H1 (cell line): ENCODE results near the gene GMEB1. TPM values are rescaled to one million over a fixed set of nuclear protein-coding genes. Genes with fewer than 3 reads are reported as not detected.

Experiments used
- CTCF ChIA-PET: fragments of 300-600 bp; sonication (Branson Sonifier 250); formaldehyde crosslinking; loops from one replicate; lab custom pipeline; 2021; ENCODE audit not compliant: partially characterized antibody; lab: Charles Lee
- POLR2A ChIA-PET: fragments of 300-600 bp; sonication (Branson Sonifier 250); formaldehyde crosslinking; loops from one replicate; lab custom pipeline; 2021; ENCODE audit warnings: inconsistent platforms; ENCODE audit not compliant: partially characterized antibody; lab: Charles Lee
- DNase-seq, 2 experiments: peaks; one replicate each; pipeline versions ENCODE4 v3.0.0 to v3.0.0-alpha.2; 2010 to 2022; ENCODE audit warnings: low spot score in 2 of 2, low read depth in 1 of 2, mixed read lengths in 1 of 2
- FAIRE-seq: peaks from 2 replicates; lab custom pipeline; 2011; peaks lifted over from hg19 to GRCh38; lab: Jason Lieb, UNC
- H2AFZ ChIP-seq: 2 replicates; pipeline ENCODE4 v1.8.1; 2012; ENCODE audit warnings: low read length, inconsistent platforms
- H2AK5ac ChIP-seq: 2 replicates; pipeline ENCODE4 v1.6.1; 2013; ENCODE audit warnings: low read depth, low read length
- H2BK120ac ChIP-seq: replicated peaks from 2 replicates; pipeline ENCODE3; 2013; ENCODE audit warnings: low read depth, low read length, inconsistent platforms
- H2BK12ac ChIP-seq: 2 replicates; pipeline ENCODE4 v1.6.1; 2013; ENCODE audit warnings: low read depth, low read length
- H2BK15ac ChIP-seq: 2 replicates; pipeline ENCODE4 v1.6.1; 2013; ENCODE audit warnings: low read length
- H2BK20ac ChIP-seq: 2 replicates; pipeline ENCODE4 v1.6.1; 2013; ENCODE audit warnings: low read length
- H2BK5ac ChIP-seq: 2 replicates; pipeline ENCODE4 v1.6.1; 2013; ENCODE audit warnings: low read depth, low read length
- H3K14ac ChIP-seq: 2 replicates; pipeline ENCODE4 v1.6.1; 2013; ENCODE audit warnings: inconsistent platforms; ENCODE audit not compliant: insufficient read length
- H3K18ac ChIP-seq: 2 replicates; pipeline ENCODE4 v1.6.1; 2013; ENCODE audit warnings: low read length; ENCODE audit errors: extremely low read depth
- H3K23ac ChIP-seq: 2 replicates; pipeline ENCODE4 v1.6.1; 2013; ENCODE audit warnings: inconsistent platforms; ENCODE audit not compliant: insufficient read length
- H3K23me2 ChIP-seq: 2 replicates; pipeline ENCODE4 v1.6.1; 2013; ENCODE audit warnings: low read depth, low read length
- H3K27ac ChIP-seq: 2 replicates; pipeline ENCODE4 v1.6.1; 2011; ENCODE audit warnings: low read depth, low read length, inconsistent platforms
- H3K27me3 ChIP-seq, 4 experiments: replicated peaks in 1 of 4; 1 replicate in 1 of 4; 2 replicates in 3 of 4; pipeline versions ENCODE4 v1.6.1 to v1.8.1; 2011 to 2013; ENCODE audit warnings: low read length in 3 of 4, mild to moderate bottlenecking in 3 of 4, inconsistent platforms in 2 of 4, mixed read lengths in 2 of 4, moderate library complexity in 1 of 4; ENCODE audit not compliant: control insufficient read depth in 3 of 4, insufficient read depth in 3 of 4; ENCODE audit errors: extremely low read depth in 1 of 4
- H3K36me3 ChIP-seq, 4 experiments: 2 replicates each; pipeline versions ENCODE4 v1.6.1 to v1.8.1; 2011 to 2013; ENCODE audit warnings: mild to moderate bottlenecking in 4 of 4, low read length in 3 of 4, moderate library complexity in 2 of 4, control low read depth in 1 of 4, inconsistent platforms in 1 of 4; ENCODE audit not compliant: insufficient read depth in 4 of 4, control insufficient read depth in 2 of 4
- H3K4ac ChIP-seq: replicated peaks from 2 replicates; pipeline ENCODE3; 2013; ENCODE audit warnings: low read length, low read depth, mixed read lengths, inconsistent platforms; ENCODE audit not compliant: insufficient read length
- H3K4me1 ChIP-seq, 4 experiments: replicated peaks in 1 of 4; 1 replicate in 1 of 4; 2 replicates in 3 of 4; pipeline versions ENCODE4 v1.6.1 to v1.8.1; 2011 to 2013; ENCODE audit warnings: low read length in 3 of 4, inconsistent platforms in 2 of 4, mixed read lengths in 1 of 4; ENCODE audit not compliant: insufficient read depth in 4 of 4, control insufficient read depth in 3 of 4
- H3K4me2 ChIP-seq, 2 experiments: 2 replicates each; pipeline versions ENCODE4 v1.6.1 to v1.8.1; 2011 to 2013; ENCODE audit warnings: low read depth in 2 of 2, low read length in 2 of 2, control low read depth in 1 of 2, inconsistent platforms in 1 of 2, mild to moderate bottlenecking in 1 of 2; ENCODE audit not compliant: insufficient read depth in 1 of 2
- H3K4me3 ChIP-seq, 4 experiments: fragments of 200-600, 300-600 bp in 1 of 4; sonication (generic), shearing (Covaris generic), sonication (Bioruptor Twin) in 1 of 4; 2 replicates each; pipeline versions ENCODE4 v1.5.1 to v1.8.1; 2011 to 2016; ENCODE audit warnings: low read length in 4 of 4, low read depth in 3 of 4, control low read depth in 2 of 4, inconsistent platforms in 2 of 4, mild to moderate bottlenecking in 2 of 4, mixed read lengths in 1 of 4, moderate library complexity in 1 of 4; ENCODE audit not compliant: insufficient read depth in 2 of 4; ENCODE audit errors: extremely low read depth in 1 of 4
- H3K56ac ChIP-seq: replicated peaks from 2 replicates; pipeline ENCODE3; 2013; ENCODE audit warnings: low read depth, mild to moderate bottlenecking, mixed read lengths, low read length, inconsistent platforms; ENCODE audit not compliant: insufficient read length
- H3K79me1 ChIP-seq: 2 replicates; pipeline ENCODE4 v1.6.1; 2013; ENCODE audit warnings: low read depth, low read length, control low read depth
- H3K79me2 ChIP-seq, 2 experiments: 2 replicates each; pipeline versions ENCODE4 v1.6.1 to v1.8.1; 2012 to 2013; ENCODE audit warnings: low read length in 2 of 2, mild to moderate bottlenecking in 2 of 2, inconsistent platforms in 1 of 2; ENCODE audit not compliant: insufficient read depth in 2 of 2, control insufficient read depth in 1 of 2
- H3K9ac ChIP-seq, 4 experiments: replicated peaks in 1 of 4; 1 replicate in 1 of 4; 2 replicates in 3 of 4; pipeline versions ENCODE4 v1.6.1 to v1.8.1; 2011 to 2013; ENCODE audit warnings: low read depth in 3 of 4, low read length in 3 of 4, control low read depth in 2 of 4, mild to moderate bottlenecking in 2 of 4, moderate library complexity in 2 of 4, inconsistent platforms in 1 of 4; ENCODE audit errors: extremely low read depth in 1 of 4
- H3K9me3 ChIP-seq, 2 experiments: 2 replicates each; pipeline versions ENCODE4 v1.6.1 to v1.8.1; 2012 to 2013; ENCODE audit warnings: mild to moderate bottlenecking in 2 of 2, moderate library complexity in 2 of 2, control low read depth in 1 of 2, inconsistent platforms in 1 of 2, low read depth in 1 of 2, low read length in 1 of 2, mixed read lengths in 1 of 2; ENCODE audit not compliant: insufficient read depth in 2 of 2
- H4K20me1 ChIP-seq, 2 experiments: replicated peaks in 1 of 2; 2 replicates each; pipeline versions ENCODE3 to v1.8.1; 2011 to 2013; ENCODE audit warnings: inconsistent platforms in 2 of 2, low read length in 2 of 2, mild to moderate bottlenecking in 1 of 2; ENCODE audit not compliant: insufficient read depth in 2 of 2, control insufficient read depth in 1 of 2
- H4K5ac ChIP-seq: 2 replicates; pipeline ENCODE4 v1.6.1; 2013; ENCODE audit warnings: low read length, low read depth, mixed read lengths, inconsistent platforms; ENCODE audit not compliant: insufficient read length
- H4K8ac ChIP-seq: 2 replicates; pipeline ENCODE4 v1.8.0; 2013; ENCODE audit warnings: mild to moderate bottlenecking, moderate library complexity, low read length, inconsistent platforms; ENCODE audit not compliant: insufficient read depth; ENCODE audit errors: extremely low read depth
- H4K91ac ChIP-seq: replicated peaks from 2 replicates; pipeline ENCODE3; 2013; ENCODE audit warnings: low read length, mixed read lengths, inconsistent platforms; ENCODE audit not compliant: insufficient read length
- CBX5 ChIP-seq: fragments of 300-800, 300-1000 bp; sonication (generic); IDR thresholded peaks from 2 replicates; pipeline ENCODE4 v1.7.1; 2016; ENCODE audit warnings: antibody characterized with exemption, low read length, low read depth
- RFX5 ChIP-seq: IDR thresholded peaks from 2 replicates; pipeline ENCODE4 v1.6.1; 2011; ENCODE audit warnings: low read depth, low read length, improper control_type of control experiment, borderline replicate concordance
- SIRT6 ChIP-seq: IDR thresholded peaks from one replicate; pipeline ENCODE4 v1.7.1; 2012; ENCODE audit warnings: low read length, inconsistent platforms
- TBP ChIP-seq: IDR thresholded peaks from 2 replicates; pipeline ENCODE4 v1.6.1; 2011; ENCODE audit warnings: low read depth, low read length, improper control_type of control experiment
- WGBS, 2 experiments: shearing (Covaris generic) in 1 of 2; methylation state at CpG; one replicate each; pipeline versions ENCODE4 v1.1.6 to v1.1.7; 2013 to 2015; ENCODE audit warnings: low lambda C conversion rate in 2 of 2, mixed read lengths in 2 of 2, inconsistent platforms in 1 of 2, low coverage in 1 of 2, missing lambda C conversion rate in 1 of 2; ENCODE audit not compliant: insufficient replicate concordance in 2 of 2, insufficient coverage in 1 of 2, insufficient read length in 1 of 2; ENCODE audit errors: extremely low coverage in 1 of 2, missing lambda C conversion rate in 1 of 2; 5-methylcytosine and 5-hydroxymethylcytosine counted together
- polyA plus RNA-seq, 7 experiments: library from polyadenylated mRNA; depleted of rRNA in 3 of 7; stranded (reverse) in 5 of 7; unstranded in 2 of 7; fragments of >200 nt in 5 of 7; fragments of 200-250 nt in 2 of 7; gene quantifications; 1 replicate in 5 of 7; 2 replicates in 1 of 7; 4 replicates in 1 of 7; pipeline versions ENCODE4 v1.2.1 to v1.2.3, GENCODE V29; 2011 to 2013; ENCODE audit warnings: missing spikeins in 2 of 7, mixed read lengths in 2 of 7
- total RNA-seq: library from RNA; stranded (reverse); fragmentation: NEBNext Ultra II Directional; extraction: Animal tissue kit (Norgen Biotek cat#: 25700); gene quantifications from 2 replicates; pipeline ENCODE4 v1.2.1, GENCODE V29; 2021

The GMEB1 gene
- total and polyA plus RNA-seq, 2 of the 8 experiments (the other 6 are each of a cell fraction or from before 2014, with no cell fraction given): 13.3 to 26.2 TPM

DNA sequence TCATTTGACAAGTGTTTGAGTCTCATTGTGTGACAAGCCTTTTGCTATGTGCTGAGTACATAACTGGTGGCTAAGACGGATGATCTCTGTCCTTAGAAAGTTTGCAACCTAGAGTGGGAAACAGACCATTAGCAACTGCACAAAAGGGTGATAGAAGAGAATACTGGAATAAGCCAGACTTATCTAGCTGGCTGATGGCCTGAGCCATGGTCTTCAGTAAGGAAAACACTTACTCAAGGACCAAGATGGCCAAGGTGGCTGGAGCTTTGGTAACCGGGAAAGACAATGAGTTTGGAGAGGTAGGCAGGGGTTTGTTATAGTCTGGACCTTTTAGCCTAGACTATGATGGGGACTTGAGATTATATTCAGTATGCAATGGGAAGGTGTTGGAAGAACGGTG is 24.1 kb upstream of the GMEB1 start:
- Histone ChIP-seq H3K23ac (no peak overlapping the region), H3K27me3 (no peaks in the 10 kb centered on the region), H3K27ac (no peak overlapping the region), H3K4me2 (no peak overlapping the region), H2AFZ (no peak overlapping the region), H3K4me3 (no peak overlapping the region), H4K91ac (no peak overlapping the region), H4K20me1 (no peaks in the 10 kb centered on the region), H3K9me3 (no peaks in the 10 kb centered on the region), H2BK20ac (0 out of 2 replicates have a peak overlapping the region, but pooled peaks have one; percentile 53), H2AK5ac (peak overlapping the region; percentile 26; the same call in 1 of the 2 replicates), H3K4ac (no peak overlapping the region), H3K23me2 (peaks cover 6% of the 10 kb centered on the region), H3K9ac (no peak overlapping the region), H3K14ac (no peak overlapping the region), H3K36me3 (no peaks in the 10 kb centered on the region), H3K79me2 (peaks cover 0 to 7% of the 10 kb centered on the region in 2 experiments; a peak in 2 of 4 replicates), H3K4me1 (peaks cover 0 to 5% (median 4%) of the 10 kb centered on the region in 4 experiments; a peak in 4 of 7 replicates), H3K56ac (no peak overlapping the region), H2BK12ac (no peak overlapping the region), H2BK15ac (peak overlapping the region; percentile 0; the same call in 1 of the 2 replicates), H3K79me1 (no peaks in the 10 kb centered on the region), H2BK5ac (no peak overlapping the region), H4K8ac (no peak overlapping the region), H4K5ac (no peak overlapping the region), H3K18ac (no peak overlapping the region), H2BK120ac (no peak overlapping the region)
- 79% methylated on average over 3 of the region's 3 CpGs; no CpG with 5 or more reads in 1 of the 2 experiments for WGBS, 2 experiments
- DNase-seq (no peak), FAIRE-seq (no peak)
- CTCF ChIA-PET: interaction anchor here (0.7 to 5.1 kb wide), 5 partner anchors 9 to 297 kb away, joined by 3 to 31 read pairs (median 3); partner anchors contain the start of gene YTHDF2
- TF ChIP-seq SIRT6: no peak
- TF ChIP-seq RFX5: no peak
- no peak for TF ChIP-seq TBP
- no peak for TF ChIP-seq CBX5
- POLR2A ChIA-PET: interaction anchor here (0.6 to 9.3 kb wide), 11 partner anchors 8 to 1433 kb away, joined by 3 to 132 read pairs (median 7); partner anchors contain the start of genes GMEB1, PHACTR4, RCC1 and YTHDF2
